SK-N-SH (cell line): ENCODE measurements around the gene MYO9A. TPM values are rescaled to one million over a fixed set of nuclear protein-coding genes. Genes with fewer than 3 reads are reported as not detected.

Experiments
- CTCF ChIA-PET: fragments of 300-600, 350-600 bp; formaldehyde crosslinking; extraction: SDS; loops from one replicate; lab custom pipeline; 2021; lab: Yijun Ruan, JAX
- POLR2A ChIA-PET: fragments of 350-600 bp; sonication (Branson Sonifier 250); formaldehyde crosslinking; extraction: SDS; loops from one replicate; lab custom pipeline; 2020; ENCODE audit warnings: antibody characterized with exemption, inconsistent platforms; lab: Yijun Ruan, JAX
- DNase-seq: peaks from one replicate; pipeline ENCODE4 v3.0.0; 2012
- H2AFZ ChIP-seq: fragments of 200-600 bp; sonication (generic); 2 replicates; pipeline ENCODE4 v1.8.1; 2016; ENCODE audit warnings: antibody characterized with exemption, mild to moderate bottlenecking, low read depth
- H3F3A ChIP-seq: fragments of 200-600 bp; sonication (generic); replicated peaks from 2 replicates; pipeline ENCODE3; 2016; ENCODE audit warnings: antibody characterized with exemption, mild to moderate bottlenecking; ENCODE audit not compliant: insufficient read depth
- H3K27ac ChIP-seq, 2 experiments: fragments of 200-500 bp in 1 of 2; fragments of 200-600 bp in 1 of 2; sonication (Bioruptor generic) in 1 of 2; sonication (generic), shearing (Covaris generic) in 1 of 2; 2 replicates each; pipeline versions ENCODE4 v1.5.1 to v1.6.1; 2014 to 2016; ENCODE audit warnings: low read depth in 2 of 2, inconsistent platforms in 1 of 2, low read length in 1 of 2, mild to moderate bottlenecking in 1 of 2, mixed read lengths in 1 of 2
- H3K27me3 ChIP-seq: fragments of 200-600 bp; sonication (generic), shearing (Covaris generic); 2 replicates; pipeline ENCODE4 v1.6.1; 2016; ENCODE audit warnings: mixed run types; ENCODE audit not compliant: insufficient read depth
- H3K36me3 ChIP-seq, 2 experiments: fragments of 200-500 bp in 1 of 2; fragments of 200-600 bp in 1 of 2; sonication (Bioruptor generic) in 1 of 2; sonication (generic) in 1 of 2; replicated peaks in 1 of 2; 2 replicates each; pipeline versions ENCODE3 to v1.5.1; 2014 to 2016; ENCODE audit warnings: low read length in 1 of 2, mild to moderate bottlenecking in 1 of 2; ENCODE audit not compliant: insufficient read depth in 2 of 2, control insufficient read depth in 1 of 2
- H3K4me1 ChIP-seq, 2 experiments: fragments of 200-500 bp in 1 of 2; fragments of 200-600 bp in 1 of 2; sonication (Bioruptor generic) in 1 of 2; sonication (generic), shearing (Covaris generic) in 1 of 2; 2 replicates each; pipeline versions ENCODE4 v1.5.1 to v1.6.1; 2014 to 2016; ENCODE audit warnings: low read depth in 1 of 2, low read length in 1 of 2, mixed run types in 1 of 2; ENCODE audit not compliant: insufficient read depth in 2 of 2, control insufficient read depth in 1 of 2
- H3K4me2 ChIP-seq: fragments of 200-600 bp; sonication (generic), shearing (Covaris generic); 2 replicates; pipeline ENCODE4 v1.6.1; 2017; ENCODE audit warnings: mixed run types
- H3K4me3 ChIP-seq, 2 experiments: fragments of 200-500 bp in 1 of 2; fragments of 200-600 bp in 1 of 2; sonication (Bioruptor generic) in 1 of 2; sonication (generic), shearing (Covaris generic) in 1 of 2; 2 replicates each; pipeline versions ENCODE4 v1.5.1 to v1.8.1; 2014 to 2016; ENCODE audit warnings: low read depth in 2 of 2, inconsistent platforms in 1 of 2, low read length in 1 of 2, mild to moderate bottlenecking in 1 of 2, mixed read lengths in 1 of 2, moderate library complexity in 1 of 2
- H3K79me2 ChIP-seq: fragments of 200-600 bp; sonication (generic); 2 replicates; pipeline ENCODE4 v1.8.1; 2017; ENCODE audit warnings: mild to moderate bottlenecking; ENCODE audit not compliant: insufficient read depth
- H3K9ac ChIP-seq: fragments of 200-600 bp; sonication (generic); 2 replicates; pipeline ENCODE4 v1.6.1; 2017; ENCODE audit warnings: mixed run types
- H3K9me2 ChIP-seq: fragments of 200-600 bp; sonication (generic); 2 replicates; pipeline ENCODE4 v1.6.1; 2017; ENCODE audit warnings: mixed run types
- H3K9me3 ChIP-seq: fragments of 200-600 bp; sonication (generic); 2 replicates; pipeline ENCODE4 v1.6.1; 2017; ENCODE audit warnings: mixed run types, mild to moderate bottlenecking, moderate library complexity
- H4K20me1 ChIP-seq: fragments of 200-600 bp; sonication (generic); 2 replicates; pipeline ENCODE4 v1.6.1; 2017; ENCODE audit warnings: mild to moderate bottlenecking, mixed run types; ENCODE audit not compliant: insufficient read depth
- EP300 ChIP-seq, 2 experiments: IDR thresholded peaks; 2 replicates each; pipeline versions ENCODE4 v1.4.0 to v1.6.1; 2012; ENCODE audit warnings: borderline replicate concordance in 1 of 2, low read depth in 1 of 2, low read length in 1 of 2
- FOSL2 ChIP-seq: IDR thresholded peaks from 2 replicates; pipeline ENCODE4 v1.4.0; 2012; ENCODE audit warnings: low read depth, mild to moderate bottlenecking, moderate library complexity, borderline replicate concordance
- FOXM1 ChIP-seq: IDR thresholded peaks from 2 replicates; pipeline ENCODE4 v1.4.0; 2012; ENCODE audit warnings: low read depth, mild to moderate bottlenecking
- NFIC ChIP-seq: IDR thresholded peaks from 2 replicates; pipeline ENCODE4 v1.4.0; 2012; ENCODE audit warnings: borderline replicate concordance
- NRF1 ChIP-seq: IDR thresholded peaks from 2 replicates; pipeline ENCODE4 v1.6.1; 2012; ENCODE audit warnings: low read depth, mild to moderate bottlenecking, low read length
- RAD21 ChIP-seq: IDR thresholded peaks from 2 replicates; pipeline ENCODE4 v1.6.1; 2012; ENCODE audit warnings: mild to moderate bottlenecking, low read length
- RCOR1 ChIP-seq: fragments of 150-350 bp; IDR thresholded peaks from 2 replicates; pipeline ENCODE4 v1.6.1; 2017; ENCODE audit warnings: antibody characterized with exemption, low read length
- RFX5 ChIP-seq: IDR thresholded peaks from 2 replicates; pipeline ENCODE4 v1.6.1; 2012; ENCODE audit warnings: mild to moderate bottlenecking, improper control_type of control experiment, low read length
- SIN3A ChIP-seq: IDR thresholded peaks from 2 replicates; pipeline ENCODE4 v1.6.1; 2012; ENCODE audit warnings: low read depth, mild to moderate bottlenecking, low read length, moderate library complexity, borderline replicate concordance
- SMC3 ChIP-seq: IDR thresholded peaks from 2 replicates; pipeline ENCODE4 v1.6.1; 2012; ENCODE audit warnings: low read depth, low read length, improper control_type of control experiment
- TAF1 ChIP-seq: IDR thresholded peaks from 2 replicates; pipeline ENCODE4 v1.6.1; 2012; ENCODE audit warnings: low read depth, mild to moderate bottlenecking, low read length, moderate library complexity, borderline replicate concordance
- TCF12 ChIP-seq: IDR thresholded peaks from 2 replicates; pipeline ENCODE4 v1.4.0; 2012
- WGBS: methylation state at CpG from one replicate; pipeline ENCODE4 v1.1.6; 2017; ENCODE audit warnings: low lambda C conversion rate; 5-methylcytosine and 5-hydroxymethylcytosine counted together
- polyA plus RNA-seq, 3 experiments: library from polyadenylated mRNA; depleted of rRNA; stranded (reverse); fragments of >200 nt; gene quantifications; 2 replicates each; pipeline ENCODE4 v1.2.3, GENCODE V29; 2012
- TF ChIP-seq, protein P1 (sequence below): IDR thresholded peaks from 2 replicates; pipeline ENCODE4; 2012
- TF ChIP-seq, protein P2 (sequence below): IDR thresholded peaks from 2 replicates; pipeline ENCODE4 v1.6.1; 2012; ENCODE audit warnings: mild to moderate bottlenecking, low read depth, low read length, moderate library complexity

MYO9A gene
- polyA plus RNA-seq, 1 of the 3 experiments (the other 2 are of a cell fraction), result 4.1 TPM

DNA sequence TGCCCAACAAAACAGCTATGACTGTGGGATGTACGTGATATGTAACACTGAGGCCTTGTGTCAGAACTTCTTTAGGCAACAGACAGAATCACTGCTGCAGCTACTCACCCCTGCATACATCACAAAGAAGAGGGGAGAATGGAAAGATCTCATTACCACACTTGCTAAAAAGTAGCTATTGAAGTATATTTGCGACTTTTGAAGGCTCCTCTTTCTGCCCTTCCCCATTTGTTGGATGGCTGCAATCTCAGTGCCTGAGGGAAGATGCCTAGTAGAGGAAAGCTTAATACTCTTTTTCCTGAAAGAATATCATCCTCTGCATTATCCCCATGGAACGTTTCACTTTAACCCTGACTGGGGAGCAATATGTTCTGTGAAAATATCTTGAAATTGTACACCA, 22.1 kb upstream of the MYO9A start:
- Histone ChIP-seq H3K27me3 (no peaks in the 10 kb centered on the region), H3K36me3 (no peaks in the 10 kb centered on the region), H3K79me2 (no peaks in the 10 kb centered on the region), H3K9me3 (no peaks in the 10 kb centered on the region), H3K4me3 (no peak overlapping the region), H3K9me2 (no peaks in the 10 kb centered on the region), H3K27ac (no peak overlapping the region), H4K20me1 (no peaks in the 10 kb centered on the region), H2AFZ (no peak overlapping the region), H3K4me2 (no peak overlapping the region), H3F3A (peaks cover 7% of the 10 kb centered on the region), H3K4me1 (peaks cover 0 to 2% of the 10 kb centered on the region in 2 experiments; a peak in 2 of 4 replicates)
- 90% methylated on average over 3 of the region's 3 CpGs for WGBS
- DNase-seq, result no peak
- TF ChIP-seq RCOR1 (no peak), NRF1 (no peak), FOXM1 (no peak)
- TF ChIP-seq, all 33 proteins: peak for 0
- H3K9ac ChIP-seq, result no peak overlapping the region
- ChIA-PET POLR2A (no interaction called here), CTCF (interaction anchor here (3.9 kb wide), 1 partner anchor 16 kb away, joined by 21 read pairs; no protein-coding TSS in a partner anchor)

DNA sequence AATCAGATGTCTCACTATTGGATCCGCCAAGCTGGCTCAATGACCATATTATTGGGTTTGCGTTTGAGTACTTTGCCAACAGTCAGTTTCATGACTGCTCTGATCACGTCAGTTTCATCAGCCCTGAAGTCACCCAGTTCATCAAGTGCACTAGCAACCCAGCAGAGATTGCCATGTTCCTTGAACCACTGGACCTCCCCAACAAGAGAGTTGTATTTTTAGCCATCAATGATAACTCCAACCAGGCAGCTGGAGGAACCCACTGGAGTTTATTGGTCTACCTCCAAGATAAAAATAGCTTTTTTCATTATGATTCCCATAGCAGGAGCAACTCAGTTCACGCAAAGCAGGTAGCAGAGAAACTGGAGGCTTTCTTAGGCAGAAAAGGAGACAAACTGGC, 21.7 kb upstream of the MYO9A start:
- POLR2A ChIA-PET, result no interaction called here
- no peaks in the 10 kb centered on the region for H3K9me3 ChIP-seq

More for the DNA sequence above, 21.7 kb upstream of the MYO9A start:
- no peak for DNase-seq
- no peak overlapping the region for H3K9ac ChIP-seq
- no peaks in the 10 kb centered on the region for H3K36me3 ChIP-seq
- TF ChIP-seq TAF1 (no peak), RCOR1 (no peak), TCF12 (no peak), SMC3 (no peak), RFX5 (no peak), RAD21 (no peak), FOSL2 (no peak), EP300 (IDR thresholded peaks at IDR 0.05; ENCODE audit: borderline replicate concordance in 1 of 2, low read depth in 1 of 2, low read length in 1 of 2) (no peak), NFIC (no peak), SIN3A (no peak)
- TF ChIP-seq, protein P1, sequence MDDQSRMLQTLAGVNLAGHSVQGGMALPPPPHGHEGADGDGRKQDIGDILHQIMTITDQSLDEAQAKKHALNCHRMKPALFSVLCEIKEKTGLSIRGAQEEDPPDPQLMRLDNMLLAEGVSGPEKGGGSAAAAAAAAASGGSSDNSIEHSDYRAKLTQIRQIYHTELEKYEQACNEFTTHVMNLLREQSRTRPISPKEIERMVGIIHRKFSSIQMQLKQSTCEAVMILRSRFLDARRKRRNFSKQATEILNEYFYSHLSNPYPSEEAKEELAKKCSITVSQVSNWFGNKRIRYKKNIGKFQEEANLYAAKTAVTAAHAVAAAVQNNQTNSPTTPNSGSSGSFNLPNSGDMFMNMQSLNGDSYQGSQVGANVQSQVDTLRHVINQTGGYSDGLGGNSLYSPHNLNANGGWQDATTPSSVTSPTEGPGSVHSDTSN, result no peak
- TF ChIP-seq, protein P2, sequence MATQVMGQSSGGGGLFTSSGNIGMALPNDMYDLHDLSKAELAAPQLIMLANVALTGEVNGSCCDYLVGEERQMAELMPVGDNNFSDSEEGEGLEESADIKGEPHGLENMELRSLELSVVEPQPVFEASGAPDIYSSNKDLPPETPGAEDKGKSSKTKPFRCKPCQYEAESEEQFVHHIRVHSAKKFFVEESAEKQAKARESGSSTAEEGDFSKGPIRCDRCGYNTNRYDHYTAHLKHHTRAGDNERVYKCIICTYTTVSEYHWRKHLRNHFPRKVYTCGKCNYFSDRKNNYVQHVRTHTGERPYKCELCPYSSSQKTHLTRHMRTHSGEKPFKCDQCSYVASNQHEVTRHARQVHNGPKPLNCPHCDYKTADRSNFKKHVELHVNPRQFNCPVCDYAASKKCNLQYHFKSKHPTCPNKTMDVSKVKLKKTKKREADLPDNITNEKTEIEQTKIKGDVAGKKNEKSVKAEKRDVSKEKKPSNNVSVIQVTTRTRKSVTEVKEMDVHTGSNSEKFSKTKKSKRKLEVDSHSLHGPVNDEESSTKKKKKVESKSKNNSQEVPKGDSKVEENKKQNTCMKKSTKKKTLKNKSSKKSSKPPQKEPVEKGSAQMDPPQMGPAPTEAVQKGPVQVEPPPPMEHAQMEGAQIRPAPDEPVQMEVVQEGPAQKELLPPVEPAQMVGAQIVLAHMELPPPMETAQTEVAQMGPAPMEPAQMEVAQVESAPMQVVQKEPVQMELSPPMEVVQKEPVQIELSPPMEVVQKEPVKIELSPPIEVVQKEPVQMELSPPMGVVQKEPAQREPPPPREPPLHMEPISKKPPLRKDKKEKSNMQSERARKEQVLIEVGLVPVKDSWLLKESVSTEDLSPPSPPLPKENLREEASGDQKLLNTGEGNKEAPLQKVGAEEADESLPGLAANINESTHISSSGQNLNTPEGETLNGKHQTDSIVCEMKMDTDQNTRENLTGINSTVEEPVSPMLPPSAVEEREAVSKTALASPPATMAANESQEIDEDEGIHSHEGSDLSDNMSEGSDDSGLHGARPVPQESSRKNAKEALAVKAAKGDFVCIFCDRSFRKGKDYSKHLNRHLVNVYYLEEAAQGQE, result no peak
- TF ChIP-seq, all 33 proteins: peak for 0
- Histone ChIP-seq H3K27ac (no peak overlapping the region), H3K9me2 (no peaks in the 10 kb centered on the region), H3K79me2 (no peaks in the 10 kb centered on the region), H4K20me1 (no peaks in the 10 kb centered on the region), H3F3A (peaks cover 7% of the 10 kb centered on the region), H3K4me1 (peaks cover 0 to 2% of the 10 kb centered on the region in 2 experiments; a peak in 2 of 4 replicates), H3K27me3 (no peaks in the 10 kb centered on the region), H2AFZ (no peak overlapping the region), H3K4me3 (no peak overlapping the region), H3K4me2 (no peak overlapping the region)
- CTCF ChIA-PET, result interaction anchor here (0.6 to 3.9 kb wide), 2 partner anchors 17 to 377 kb away, joined by 3 to 21 read pairs; no protein-coding TSS in a partner anchor
- WGBS, result 96% methylated on average over 4 of the region's 4 CpGs
